Measurements from ENCODE around the gene SLC6A17.

- TF ChIP-seq CTCF (IDR thresholded peaks at IDR 0.05; ENCODE audit: insufficient read depth, low read depth, low read length) (no peak), EZH2 (IDR thresholded peaks at IDR 0.05; ENCODE audit: insufficient read depth, low read length) (no peak)
Observed at GRCh38 chr1:110176299-110176956, 26.1 kb downstream of the SLC6A17 start.

All from astrocyte (in vitro differentiated cells and primary cell).